ENCODE measurements around the gene CASKIN1. TPM values are rescaled to one million over a fixed set of nuclear protein-coding genes. Genes with fewer than 3 reads are reported as not detected.
"Not testable (repeated sequence)": the region's sequence is repeated elsewhere in the genome, so short reads cannot be mapped to it uniquely, and the experiment has no call there.

The CASKIN1 gene, protein sequence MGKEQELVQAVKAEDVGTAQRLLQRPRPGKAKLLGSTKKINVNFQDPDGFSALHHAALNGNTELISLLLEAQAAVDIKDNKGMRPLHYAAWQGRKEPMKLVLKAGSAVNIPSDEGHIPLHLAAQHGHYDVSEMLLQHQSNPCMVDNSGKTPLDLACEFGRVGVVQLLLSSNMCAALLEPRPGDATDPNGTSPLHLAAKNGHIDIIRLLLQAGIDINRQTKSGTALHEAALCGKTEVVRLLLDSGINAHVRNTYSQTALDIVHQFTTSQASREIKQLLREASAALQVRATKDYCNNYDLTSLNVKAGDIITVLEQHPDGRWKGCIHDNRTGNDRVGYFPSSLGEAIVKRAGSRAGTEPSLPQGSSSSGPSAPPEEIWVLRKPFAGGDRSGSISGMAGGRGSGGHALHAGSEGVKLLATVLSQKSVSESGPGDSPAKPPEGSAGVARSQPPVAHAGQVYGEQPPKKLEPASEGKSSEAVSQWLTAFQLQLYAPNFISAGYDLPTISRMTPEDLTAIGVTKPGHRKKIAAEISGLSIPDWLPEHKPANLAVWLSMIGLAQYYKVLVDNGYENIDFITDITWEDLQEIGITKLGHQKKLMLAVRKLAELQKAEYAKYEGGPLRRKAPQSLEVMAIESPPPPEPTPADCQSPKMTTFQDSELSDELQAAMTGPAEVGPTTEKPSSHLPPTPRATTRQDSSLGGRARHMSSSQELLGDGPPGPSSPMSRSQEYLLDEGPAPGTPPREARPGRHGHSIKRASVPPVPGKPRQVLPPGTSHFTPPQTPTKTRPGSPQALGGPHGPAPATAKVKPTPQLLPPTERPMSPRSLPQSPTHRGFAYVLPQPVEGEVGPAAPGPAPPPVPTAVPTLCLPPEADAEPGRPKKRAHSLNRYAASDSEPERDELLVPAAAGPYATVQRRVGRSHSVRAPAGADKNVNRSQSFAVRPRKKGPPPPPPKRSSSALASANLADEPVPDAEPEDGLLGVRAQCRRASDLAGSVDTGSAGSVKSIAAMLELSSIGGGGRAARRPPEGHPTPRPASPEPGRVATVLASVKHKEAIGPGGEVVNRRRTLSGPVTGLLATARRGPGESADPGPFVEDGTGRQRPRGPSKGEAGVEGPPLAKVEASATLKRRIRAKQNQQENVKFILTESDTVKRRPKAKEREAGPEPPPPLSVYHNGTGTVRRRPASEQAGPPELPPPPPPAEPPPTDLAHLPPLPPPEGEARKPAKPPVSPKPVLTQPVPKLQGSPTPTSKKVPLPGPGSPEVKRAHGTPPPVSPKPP (N-terminal part only)
- under 1 TPM; 0.11 to 0.15 TPM for total RNA-seq
- long read RNA-seq = 0 reads

DNA sequence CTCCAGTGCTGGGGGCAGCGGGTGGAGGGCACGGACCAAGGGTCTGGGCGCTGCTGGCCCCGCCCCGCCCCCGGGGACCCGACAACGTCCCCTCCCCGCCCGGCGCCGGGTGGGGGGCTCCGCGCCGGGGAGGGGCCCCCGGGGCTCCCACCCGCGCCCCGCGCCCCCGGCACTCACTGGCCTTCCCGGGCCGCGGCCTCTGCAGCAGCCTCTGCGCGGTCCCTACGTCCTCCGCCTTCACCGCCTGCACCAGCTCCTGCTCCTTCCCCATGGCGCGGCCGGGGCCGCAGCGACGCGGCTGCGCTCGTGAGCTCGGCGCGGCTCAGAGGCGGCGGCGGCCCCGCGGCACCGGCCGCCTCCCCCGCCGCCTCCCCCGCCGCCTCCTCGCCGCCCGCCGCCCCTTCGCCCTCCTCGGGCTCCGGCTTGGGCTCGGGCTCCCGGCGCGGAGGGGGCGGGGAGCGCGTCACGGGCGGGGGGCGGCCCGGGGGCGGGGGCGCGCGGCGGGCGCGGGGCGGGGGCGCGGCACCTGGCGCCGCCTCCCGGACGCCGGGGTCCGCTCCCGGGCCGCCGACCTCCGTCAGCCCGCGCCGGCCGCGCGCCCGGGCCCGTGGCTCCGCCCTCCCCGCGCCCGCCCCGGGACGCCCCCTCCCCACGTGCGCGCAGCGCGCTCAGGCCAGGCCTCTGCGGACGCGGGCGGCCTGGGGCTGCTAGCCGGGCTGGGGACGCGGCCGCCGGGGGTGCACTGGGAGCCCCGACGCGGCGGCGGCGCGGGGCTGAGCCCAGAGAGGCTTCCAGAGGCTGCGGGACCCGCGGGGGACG, at the start of gene CASKIN1:
Gene CASKIN1 (minus strand): TSS at position 444 of the 819 bp plus-strand sequence. CDS start 173 bp downstream, at position 271.
- intact Hi-C loops (cut with DNase I, micrococcal nuclease) = no loop called here
- ATAC-seq (peak; percentile 33), DNase-seq (no peak)

DNA sequence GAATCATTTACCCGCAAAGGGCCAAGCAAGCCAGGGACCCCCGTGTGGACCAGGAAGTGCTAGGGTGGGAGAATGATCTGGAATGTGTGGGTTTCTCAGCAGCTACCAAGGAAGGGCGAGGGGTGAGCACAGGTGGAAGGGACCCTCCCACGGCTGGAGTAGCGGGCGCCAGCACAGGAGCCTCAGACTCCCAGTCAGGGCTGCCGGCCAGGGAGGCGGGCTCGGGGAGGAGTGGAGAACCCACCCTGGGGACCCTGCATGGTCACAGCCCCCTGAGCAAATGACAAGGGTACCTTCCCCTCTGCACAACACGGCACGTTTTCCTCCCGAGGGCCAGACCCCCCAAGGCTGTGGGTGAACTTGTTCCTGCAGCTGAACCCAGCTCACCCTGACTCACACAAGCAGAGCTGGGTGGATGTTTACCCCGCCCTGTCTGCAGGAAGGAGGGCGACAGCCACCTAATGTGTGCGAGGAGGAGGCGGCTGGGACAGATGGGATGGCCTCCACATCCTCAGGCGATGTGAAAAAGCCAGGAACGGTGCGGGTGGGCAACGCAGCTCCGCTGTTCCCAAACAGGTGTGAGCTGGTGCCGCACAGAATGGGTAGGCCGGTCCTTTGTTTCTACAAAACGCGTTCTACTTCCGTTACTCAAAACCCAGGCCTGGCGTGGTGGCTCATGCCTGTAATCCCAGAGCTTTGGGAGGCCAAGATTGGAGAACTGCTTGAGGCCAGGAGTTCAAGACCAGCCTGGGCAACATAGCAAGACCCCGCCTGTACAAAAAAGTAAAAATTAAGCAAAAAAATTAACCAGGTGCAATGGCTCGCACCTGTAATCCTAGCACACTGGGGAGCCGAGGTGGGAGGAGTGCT, 48.8 kb upstream of the CASKIN1 start:
- ATAC-seq = no peak
- DNase-seq = no peak
- intact Hi-C loops (cut with DNase I, micrococcal nuclease) = no loop called here

DNA sequence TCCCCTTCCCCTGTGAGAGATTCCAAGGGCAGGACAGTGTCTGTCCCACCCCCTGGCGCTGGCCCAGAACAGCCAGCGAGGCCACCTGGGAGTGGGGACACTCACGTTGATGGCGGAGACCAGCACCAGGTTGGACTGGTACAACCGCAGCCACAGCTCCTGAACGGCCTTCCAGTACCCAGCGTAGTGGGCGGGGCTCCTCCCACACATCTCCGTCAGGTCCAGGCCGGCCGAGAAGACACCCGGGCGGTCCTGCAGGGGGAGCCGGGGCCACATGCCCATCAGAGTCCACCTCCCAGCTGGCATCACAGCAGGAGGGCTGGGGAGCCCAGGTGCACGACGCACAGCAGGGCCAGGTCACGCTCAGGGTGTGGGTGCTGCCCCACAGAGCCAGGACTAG, 47.9 kb upstream of the CASKIN1 start:
- intact Hi-C loops (cut with DNase I, micrococcal nuclease) = no loop called here
- DNase-seq (no peak), ATAC-seq (peak; percentile 3)

DNA sequence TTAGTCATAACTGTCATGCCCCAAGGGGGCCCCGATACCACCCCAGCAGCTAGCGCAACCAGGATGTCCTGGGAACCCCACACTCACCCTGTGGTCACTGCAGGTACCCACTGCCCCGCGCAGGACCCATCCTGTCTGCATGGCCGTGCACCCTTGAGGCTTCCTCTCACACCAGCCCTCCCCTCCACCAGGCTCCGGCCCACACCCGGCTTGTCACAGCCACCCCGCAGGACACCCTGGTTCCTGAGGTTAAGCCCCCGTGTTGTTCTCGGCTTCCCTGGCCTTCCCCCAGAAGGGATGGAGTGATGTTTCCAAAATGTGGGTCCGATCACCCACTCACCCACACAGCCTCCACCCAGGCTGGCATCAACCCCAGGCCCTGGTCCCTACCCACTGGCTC, 47.4 kb upstream of the CASKIN1 start:
- no peak for ATAC-seq
- intact Hi-C loops (cut with DNase I, micrococcal nuclease) = no loop called here
- DNase-seq = no peak

DNA sequence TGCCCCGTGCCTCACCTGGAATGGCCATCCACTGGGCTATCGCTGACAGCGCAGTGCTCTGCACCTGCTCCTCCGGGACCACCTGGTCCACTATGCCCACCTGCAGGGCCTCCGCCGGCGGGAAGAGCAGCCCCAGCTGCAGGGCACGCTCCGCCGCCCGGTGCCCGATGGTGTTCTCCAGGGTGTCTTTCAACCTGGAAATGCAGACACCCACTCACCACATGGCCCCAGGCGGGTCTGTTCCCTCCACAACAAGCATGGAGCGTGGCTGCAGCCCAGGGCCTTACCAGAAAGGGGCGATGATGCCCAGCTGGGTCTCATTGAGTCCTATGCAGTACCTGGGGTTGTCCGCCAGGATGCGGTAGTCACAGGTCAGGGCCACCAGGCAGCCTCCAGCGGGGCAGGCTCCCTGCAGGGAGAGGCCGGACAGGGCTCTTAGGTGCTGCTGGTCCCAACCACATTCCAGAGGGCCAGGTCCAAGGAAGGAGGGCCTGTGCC, 46.7 kb upstream of the CASKIN1 start:
- no peak for ATAC-seq
- intact Hi-C loops (cut with DNase I, micrococcal nuclease) = no loop called here

DNA sequence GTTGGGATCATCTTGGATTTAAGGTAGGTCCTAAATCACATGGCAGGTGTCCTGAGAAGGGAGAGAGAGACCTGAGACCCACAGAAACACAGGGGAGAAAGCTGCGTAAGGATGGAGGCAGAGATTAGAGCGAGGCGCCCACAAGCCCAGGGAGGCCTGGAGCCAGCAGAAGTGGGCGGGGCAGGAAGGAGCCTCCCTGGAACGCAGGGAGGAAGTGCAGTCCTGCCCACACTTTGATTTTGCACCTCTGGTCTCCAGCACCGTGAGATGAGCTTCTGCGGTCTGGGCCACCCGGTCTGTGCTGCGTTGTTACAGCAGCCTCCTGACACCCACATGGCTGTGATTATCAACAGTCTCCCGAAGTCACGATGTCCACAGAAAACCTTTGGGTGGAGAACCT, 46.2 kb upstream of the CASKIN1 start:
- intact Hi-C loops (cut with DNase I, micrococcal nuclease) = no loop called here
- peak; percentile 30 for ATAC-seq
- no peak for DNase-seq

More for the DNA sequence above, 46.7 kb upstream of the CASKIN1 start:
- no peak for DNase-seq

DNA sequence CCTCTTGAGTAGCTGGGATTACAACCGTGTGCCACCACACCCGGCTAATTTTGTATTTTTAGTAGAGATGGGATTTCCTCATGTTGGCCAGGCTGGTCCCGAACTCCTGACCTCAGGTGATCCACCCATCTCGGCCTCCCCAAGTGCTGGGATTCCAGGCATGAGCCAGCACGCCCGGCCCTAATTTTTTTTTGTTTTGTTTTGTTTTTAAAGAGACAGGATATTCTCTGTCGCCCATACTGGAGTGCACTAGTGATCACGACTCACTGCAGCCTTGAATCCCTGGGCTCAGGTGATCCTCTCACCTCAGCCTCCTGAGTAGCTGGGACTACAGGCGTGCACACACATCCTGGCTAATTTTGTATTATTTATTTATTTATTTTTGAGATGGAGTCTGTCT, 43.9 kb upstream of the CASKIN1 start:
- ATAC-seq; intact Hi-C loops (cut with DNase I, micrococcal nuclease); DNase-seq: not testable (repeated sequence)

DNA sequence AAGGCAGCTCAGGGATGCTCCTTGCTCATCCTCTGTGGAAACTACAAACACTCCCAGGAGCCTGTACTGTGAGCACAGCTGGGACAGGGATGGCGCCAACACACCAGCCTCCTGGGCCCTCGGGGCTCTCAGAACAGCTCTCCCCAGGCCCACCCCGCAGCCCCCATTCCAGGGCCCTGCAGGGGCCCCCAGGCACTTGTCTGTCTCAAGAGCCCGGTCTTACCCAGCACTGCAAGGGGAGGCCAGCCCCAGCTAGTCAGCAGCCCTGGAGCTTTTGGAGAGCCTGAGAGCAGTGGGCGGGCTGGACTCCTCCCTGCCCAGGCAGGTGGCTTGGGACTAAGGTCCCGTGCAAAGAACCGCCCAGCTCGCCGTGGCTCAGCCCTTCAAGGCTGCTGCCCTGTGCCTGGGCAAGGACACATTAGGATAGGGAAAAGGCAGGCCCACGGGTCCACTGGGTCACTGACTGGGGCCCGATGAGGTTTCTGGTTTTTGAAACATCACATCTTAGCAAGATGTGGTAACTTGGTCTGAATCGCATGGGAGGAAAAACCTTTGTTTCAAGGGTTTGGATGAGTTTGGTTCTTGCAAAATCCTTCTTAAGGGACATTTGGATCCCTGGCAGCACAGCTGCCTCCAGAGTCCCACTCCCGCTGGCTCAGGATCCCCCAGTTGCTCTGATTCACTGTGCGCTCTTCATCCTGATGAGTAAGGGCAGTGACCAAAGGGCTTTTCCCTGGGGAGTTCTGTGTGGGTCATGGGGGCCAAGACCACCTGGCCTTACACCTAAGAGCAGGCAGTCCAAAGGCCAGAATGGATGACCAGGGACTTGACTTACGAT, 42.7 kb upstream of the CASKIN1 start:
- DNase-seq (no peak), ATAC-seq (peak; percentile 36)
- intact Hi-C loops (cut with DNase I, micrococcal nuclease) = no loop called here

DNA sequence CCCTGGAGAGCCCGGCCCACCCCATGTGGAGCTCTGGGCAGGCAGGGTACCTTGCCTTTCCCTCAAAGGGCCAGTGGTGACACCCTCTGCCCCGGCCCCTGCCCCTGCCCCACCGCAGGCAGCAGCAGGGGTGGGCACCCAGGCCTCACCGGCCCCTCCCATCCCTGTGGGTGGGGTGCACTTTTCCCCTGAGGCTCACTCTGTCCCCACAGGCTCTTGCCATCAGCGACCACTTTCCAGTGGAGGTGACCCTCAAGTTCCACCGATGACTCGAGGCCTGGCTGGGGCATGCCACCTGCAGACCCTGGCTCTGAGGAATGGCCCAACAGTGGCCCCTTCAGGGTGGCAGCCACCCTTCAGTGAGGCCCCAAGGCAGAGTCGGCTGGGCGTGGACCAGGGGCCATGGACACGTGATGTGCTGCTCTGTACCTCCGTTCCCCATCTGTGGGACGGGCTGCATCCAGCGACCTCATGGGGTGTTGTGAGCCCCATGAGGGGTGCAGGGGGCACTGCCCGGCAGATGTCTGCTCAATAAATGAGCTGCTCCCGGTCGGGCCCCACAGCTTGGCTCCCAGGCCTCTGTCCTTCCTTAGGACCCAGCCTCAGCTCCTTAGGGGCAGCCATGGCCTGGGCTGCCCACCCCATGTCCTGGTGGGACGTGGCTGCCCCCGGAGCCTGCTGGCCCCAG, 41.9 kb upstream of the CASKIN1 start:
- ATAC-seq (peak; percentile 26), DNase-seq (no peak)
- intact Hi-C loops (cut with DNase I, micrococcal nuclease) = no loop called here

DNA sequence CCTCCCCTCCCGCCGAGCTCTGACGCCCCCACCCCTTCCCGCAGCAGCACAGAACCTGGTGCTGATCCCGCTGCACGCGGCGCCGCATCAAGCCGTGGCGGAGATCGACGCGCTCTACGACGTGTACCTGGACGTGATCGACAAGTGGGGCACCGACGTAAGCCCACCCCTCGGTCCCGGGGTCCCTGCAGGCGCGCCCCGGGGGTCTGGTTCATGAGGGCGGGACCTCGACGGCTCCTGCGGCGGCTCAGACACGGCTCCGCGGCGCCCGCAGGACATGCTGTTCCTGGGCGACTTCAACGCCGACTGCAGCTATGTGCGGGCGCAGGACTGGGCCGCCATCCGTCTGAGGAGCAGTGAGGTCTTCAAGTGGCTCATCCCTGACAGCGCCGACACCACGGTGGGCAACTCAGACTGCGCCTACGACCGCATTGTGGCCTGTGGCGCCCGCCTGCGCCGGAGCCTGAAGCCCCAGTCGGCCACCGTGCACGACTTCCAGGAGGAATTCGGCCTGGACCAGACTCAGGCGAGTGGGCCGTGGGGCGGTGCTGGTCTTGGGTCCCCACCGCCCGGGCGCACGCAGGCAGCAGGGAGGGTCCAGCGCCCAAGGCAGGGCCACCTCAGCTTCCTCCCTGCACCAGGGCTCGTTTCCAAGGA, 41.2 kb upstream of the CASKIN1 start:
- DNase-seq = peak in 1 of 2 donors; percentile 30
- ATAC-seq = peak; percentile 27
- intact Hi-C loops (cut with DNase I, micrococcal nuclease) = no loop called here

DNA sequence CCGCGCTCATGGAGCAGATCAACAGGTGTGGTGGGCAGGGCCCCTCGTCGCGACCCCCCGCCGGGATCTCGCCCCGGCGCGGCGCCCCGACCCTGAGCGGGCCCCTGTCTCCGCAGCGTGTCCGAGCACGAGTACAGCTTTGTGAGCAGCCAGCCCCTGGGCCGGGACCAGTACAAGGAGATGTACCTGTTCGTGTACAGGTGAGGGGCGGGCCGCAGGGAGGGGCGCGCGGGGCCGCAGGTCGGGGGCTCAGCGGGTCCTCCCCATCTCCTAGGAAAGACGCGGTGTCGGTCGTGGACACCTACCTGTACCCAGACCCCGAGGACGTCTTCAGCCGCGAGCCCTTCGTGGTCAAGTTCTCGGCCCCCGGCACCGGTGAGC, 40.7 kb upstream of the CASKIN1 start:
- no peak for DNase-seq
- ATAC-seq = peak; percentile 0
- intact Hi-C loops (cut with DNase I, micrococcal nuclease) = no loop called here

DNA sequence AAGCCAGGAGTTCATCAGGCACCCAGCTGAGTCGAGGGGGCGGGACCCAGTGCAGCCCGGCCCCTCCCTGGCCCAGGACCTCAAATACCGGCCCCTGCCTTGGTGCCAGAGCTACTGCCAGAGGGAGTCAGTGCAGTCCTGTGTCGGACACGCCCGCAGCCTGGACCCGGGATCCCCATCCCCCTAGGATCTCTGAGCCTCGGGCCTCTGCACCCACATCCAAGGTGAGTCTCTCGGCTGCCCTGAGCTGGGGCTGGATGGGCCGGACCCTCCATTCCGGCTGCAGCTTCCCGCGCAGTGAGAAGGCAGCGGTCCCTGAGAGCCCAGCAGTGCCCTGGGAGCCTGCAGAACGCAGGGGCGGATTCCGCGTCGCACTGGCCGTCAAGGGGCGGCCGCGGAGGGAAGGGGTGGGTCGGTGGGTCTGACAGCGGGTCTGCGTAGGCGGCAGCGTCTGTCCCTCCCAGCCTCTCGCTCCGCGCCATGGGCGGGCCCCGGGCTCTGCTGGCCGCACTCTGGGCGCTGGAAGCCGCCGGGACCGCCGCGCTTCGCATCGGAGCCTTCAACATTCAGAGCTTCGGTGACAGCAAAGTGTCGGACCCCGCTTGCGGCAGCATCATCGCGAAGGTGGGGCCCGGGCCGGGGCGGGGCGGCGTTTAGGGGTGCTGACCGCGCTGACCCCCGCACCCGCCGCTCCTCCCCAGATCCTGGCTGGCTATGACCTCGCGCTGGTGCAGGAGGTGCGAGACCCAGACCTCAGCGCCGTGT, 40.1 kb upstream of the CASKIN1 start, which contains the start of gene DNASE1L2:
Gene DNASE1L2 (plus strand): TSS at position 108 of the 765 bp plus-strand sequence. CDS start 373 bp downstream, at position 481.
- intact Hi-C loops (cut with DNase I, micrococcal nuclease) = no loop called here
- DNase-seq = peak in 1 of 2 donors; percentile 31
- ATAC-seq = peak; percentile 38

DNA sequence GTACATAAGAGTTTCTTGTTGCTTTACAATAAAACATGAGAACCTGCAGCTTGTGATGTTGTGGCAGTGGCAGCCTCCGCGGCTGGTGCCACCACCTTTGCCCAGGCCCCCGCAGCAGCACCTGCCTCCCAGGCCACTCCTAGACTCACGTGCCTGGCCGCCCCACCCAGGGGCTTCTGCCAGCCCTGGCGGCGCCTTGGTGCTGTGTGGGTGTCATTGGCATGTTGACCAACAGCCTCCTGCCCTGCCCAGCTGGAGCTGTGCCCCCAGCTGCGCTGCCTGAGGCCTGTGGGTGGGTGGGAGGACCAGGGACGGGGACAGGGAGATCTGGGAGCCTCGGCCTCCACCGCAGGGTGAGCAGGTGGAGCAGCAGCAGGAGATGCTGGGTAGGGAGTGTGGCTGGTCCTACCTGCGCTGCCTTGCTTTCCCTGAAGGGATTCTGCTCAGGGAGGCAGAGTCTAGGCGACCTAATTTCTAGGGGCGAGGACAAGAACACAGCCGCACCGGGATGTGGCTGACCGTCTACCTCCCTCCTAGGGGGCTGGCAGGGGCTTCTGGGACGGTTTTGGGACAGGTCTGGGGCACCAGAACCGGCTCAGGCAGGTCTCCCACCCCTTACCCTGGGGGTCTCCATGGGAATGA, 39.4 kb upstream of the CASKIN1 start:
- no peak for DNase-seq
- peak; percentile 39 for ATAC-seq
- intact Hi-C loops (cut with DNase I, micrococcal nuclease) = no loop called here

DNA sequence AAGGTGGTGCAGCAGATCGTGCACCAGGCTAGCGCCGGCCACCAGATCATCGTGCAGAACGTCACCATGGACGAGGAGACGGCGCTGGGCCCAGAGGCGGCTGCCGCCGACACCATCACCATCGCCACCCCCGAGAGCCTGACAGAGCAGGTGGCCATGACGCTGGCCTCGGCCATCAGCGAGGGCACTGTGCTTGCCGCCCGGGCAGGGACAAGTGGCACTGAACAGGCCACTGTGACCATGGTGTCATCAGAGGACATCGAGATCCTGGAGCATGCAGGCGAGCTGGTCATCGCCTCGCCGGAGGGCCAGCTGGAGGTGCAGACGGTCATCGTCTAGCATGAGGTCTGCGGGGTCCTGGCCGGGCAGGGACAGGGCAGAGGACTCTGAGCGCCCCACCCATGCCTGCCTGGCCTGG, 38.8 kb upstream of the CASKIN1 start:
- intact Hi-C loops (cut with DNase I, micrococcal nuclease) = no loop called here

More for the DNA sequence above, 38.8 kb upstream of the CASKIN1 start:
- no peak for DNase-seq
- ATAC-seq = no peak

Data from left colon (tissue), 2 donors.